Activated naive CD8-positive, alpha-beta T cell (primary cell): ENCODE data around the gene NAPA.

ENCODE experiments used
- H3K27ac Mint-ChIP-seq: one replicate; pipeline ENCODE4 v1.8.0; 2021; ENCODE audit warnings: mixed read lengths
- H3K27me3 Mint-ChIP-seq: one replicate; pipeline ENCODE4 v1.8.0; 2021; ENCODE audit warnings: mixed read lengths
- H3K36me3 Mint-ChIP-seq: one replicate; pipeline ENCODE4 v1.8.0; 2021; ENCODE audit warnings: mixed read lengths
- H3K4me1 Mint-ChIP-seq: one replicate; pipeline ENCODE4 v1.8.0; 2021; ENCODE audit warnings: low read depth, mixed read lengths
- H3K4me3 Mint-ChIP-seq: one replicate; pipeline ENCODE4 v1.8.0; 2021; ENCODE audit warnings: mild to moderate bottlenecking, mixed read lengths
- H3K9me3 Mint-ChIP-seq: one replicate; pipeline ENCODE4 v1.8.0; 2021; ENCODE audit warnings: low read depth, mixed read lengths

The NAPA gene

GRCh38 chr19:47471733-47472457 lies 43.0 kb downstream of the NAPA start, which contains the start of gene SLC8A2:
SLC8A2 (minus strand) TSS chr19:47471893; CDS start chr19:47466403, 5,490 bp downstream.
- Mint-ChIP-seq H3K4me1 (peaks cover 14% of the 10 kb centered on the region), H3K27ac (no peak within 1 kb of the TSS), H3K36me3 (peaks cover 3% of the 10 kb centered on the region), H3K27me3 (peaks cover 29% of the 10 kb centered on the region), H3K4me3 (peak within 1 kb of the TSS; percentile 72), H3K9me3 (no peaks in the 10 kb centered on the region)

- Mint-ChIP-seq H3K4me1 (peaks cover 14% of the 10 kb centered on the region), H3K27ac (no peak overlapping the region), H3K4me3 (peak overlapping the region; percentile 66), H3K9me3 (no peaks in the 10 kb centered on the region), H3K36me3 (peaks cover 3% of the 10 kb centered on the region), H3K27me3 (peaks cover 29% of the 10 kb centered on the region)
Observed at GRCh38 chr19:47471381-47471732, 43.5 kb downstream of the NAPA start.

- H3K36me3 Mint-ChIP-seq = peaks cover 3% of the 10 kb centered on the region
- no peak overlapping the region for H3K27ac Mint-ChIP-seq
- peaks cover 29% of the 10 kb centered on the region for H3K27me3 Mint-ChIP-seq
- H3K4me1 Mint-ChIP-seq = peaks cover 14% of the 10 kb centered on the region
- peak overlapping the region; percentile 8 for H3K4me3 Mint-ChIP-seq
- H3K9me3 Mint-ChIP-seq = no peaks in the 10 kb centered on the region
Observed at GRCh38 chr19:47470447-47471195, 44.2 kb downstream of the NAPA start.

- peaks cover under 1% of the 10 kb centered on the region for H3K36me3 Mint-ChIP-seq
- no peak overlapping the region for H3K27ac Mint-ChIP-seq
- H3K9me3 Mint-ChIP-seq = no peaks in the 10 kb centered on the region
- H3K27me3 Mint-ChIP-seq = peaks cover 29% of the 10 kb centered on the region
- H3K4me1 Mint-ChIP-seq = peaks cover 14% of the 10 kb centered on the region
- H3K4me3 Mint-ChIP-seq = no peak overlapping the region
Observed at GRCh38 chr19:47469719-47470118, 45.1 kb downstream of the NAPA start.

GRCh38 chr19:47469363-47469700 lies 45.5 kb downstream of the NAPA start:
- Mint-ChIP-seq H3K36me3 (no peaks in the 10 kb centered on the region), H3K4me1 (peaks cover 14% of the 10 kb centered on the region), H3K4me3 (no peak overlapping the region), H3K9me3 (no peaks in the 10 kb centered on the region), H3K27ac (no peak overlapping the region), H3K27me3 (peaks cover 27% of the 10 kb centered on the region)

- Mint-ChIP-seq H3K27me3 (peaks cover 27% of the 10 kb centered on the region), H3K4me1 (peaks cover 14% of the 10 kb centered on the region), H3K4me3 (no peak overlapping the region), H3K9me3 (no peaks in the 10 kb centered on the region), H3K27ac (no peak overlapping the region), H3K36me3 (no peaks in the 10 kb centered on the region)
Observed at GRCh38 chr19:47467914-47468313, 46.9 kb downstream of the NAPA start.

- H3K4me3 Mint-ChIP-seq = no peak overlapping the region
Observed at GRCh38 chr19:47465957-47466356, 48.9 kb downstream of the NAPA start.

GRCh38 chr19:47464675-47465419 lies 50.0 kb downstream of the NAPA start:
- no peak overlapping the region for H3K4me3 Mint-ChIP-seq

More at GRCh38 chr19:47465957-47466356, 48.9 kb downstream of the NAPA start:
- peaks cover 19% of the 10 kb centered on the region for H3K27me3 Mint-ChIP-seq
- no peaks in the 10 kb centered on the region for H3K9me3 Mint-ChIP-seq
- peaks cover 7% of the 10 kb centered on the region for H3K4me1 Mint-ChIP-seq
- no peaks in the 10 kb centered on the region for H3K36me3 Mint-ChIP-seq
- no peak overlapping the region for H3K27ac Mint-ChIP-seq

GRCh38 chr19:47461876-47462275 lies 53.0 kb downstream of the NAPA start:
- Mint-ChIP-seq H3K9me3 (no peaks in the 10 kb centered on the region), H3K4me3 (no peak overlapping the region), H3K4me1 (peaks cover 2% of the 10 kb centered on the region), H3K27ac (no peak overlapping the region), H3K36me3 (no peaks in the 10 kb centered on the region), H3K27me3 (peaks cover 3% of the 10 kb centered on the region)

More at GRCh38 chr19:47464675-47465419, 50.0 kb downstream of the NAPA start:
- Mint-ChIP-seq H3K27ac (no peak overlapping the region), H3K4me1 (no peaks in the 10 kb centered on the region), H3K9me3 (no peaks in the 10 kb centered on the region), H3K27me3 (peaks cover 11% of the 10 kb centered on the region), H3K36me3 (no peaks in the 10 kb centered on the region)

GRCh38 chr19:47459477-47459876 lies 55.4 kb downstream of the NAPA start:
- Mint-ChIP-seq H3K4me1 (peaks cover 2% of the 10 kb centered on the region), H3K9me3 (peaks cover 5% of the 10 kb centered on the region), H3K27ac (no peak overlapping the region), H3K4me3 (no peak overlapping the region), H3K36me3 (no peaks in the 10 kb centered on the region), H3K27me3 (peaks cover 18% of the 10 kb centered on the region)

GRCh38 chr19:47458672-47459071 lies 56.2 kb downstream of the NAPA start:
- Mint-ChIP-seq H3K4me1 (peaks cover 2% of the 10 kb centered on the region), H3K27ac (no peak overlapping the region), H3K4me3 (no peak overlapping the region), H3K27me3 (peaks cover 23% of the 10 kb centered on the region), H3K36me3 (no peaks in the 10 kb centered on the region), H3K9me3 (peaks cover 5% of the 10 kb centered on the region)

GRCh38 chr19:47456721-47457474 lies 58.0 kb downstream of the NAPA start:
- H3K4me1 Mint-ChIP-seq = peaks cover 2% of the 10 kb centered on the region
- no peaks in the 10 kb centered on the region for H3K36me3 Mint-ChIP-seq
- peaks cover 23% of the 10 kb centered on the region for H3K27me3 Mint-ChIP-seq
- no peak overlapping the region for H3K27ac Mint-ChIP-seq
- H3K4me3 Mint-ChIP-seq = no peak overlapping the region
- H3K9me3 Mint-ChIP-seq = peaks cover 5% of the 10 kb centered on the region

- peaks cover 22% of the 10 kb centered on the region for H3K4me1 Mint-ChIP-seq
- no peaks in the 10 kb centered on the region for H3K36me3 Mint-ChIP-seq
- peaks cover 3% of the 10 kb centered on the region for H3K9me3 Mint-ChIP-seq
- no peak overlapping the region for H3K4me3 Mint-ChIP-seq
- peaks cover 20% of the 10 kb centered on the region for H3K27me3 Mint-ChIP-seq
- no peak overlapping the region for H3K27ac Mint-ChIP-seq
Observed at GRCh38 chr19:47450478-47450877, 64.4 kb downstream of the NAPA start.

GRCh38 chr19:47448360-47448727 lies 66.5 kb downstream of the NAPA start:
- Mint-ChIP-seq H3K4me3 (peak overlapping the region; percentile 23), H3K4me1 (peaks cover 42% of the 10 kb centered on the region), H3K27me3 (peaks cover 23% of the 10 kb centered on the region), H3K36me3 (no peaks in the 10 kb centered on the region), H3K9me3 (no peaks in the 10 kb centered on the region), H3K27ac (no peak overlapping the region)
